ENCODE measurements around the gene KCNIP1.

Gene KCNIP1

GRCh38 chr5:170483701-170484458, 19.9 kb upstream of the KCNIP1 start:
- DNase-seq (ENCODE audit: low spot score) = no peak

GRCh38 chr5:170484459-170484831, 19.4 kb upstream of the KCNIP1 start:
- DNase-seq (ENCODE audit: low spot score) = no peak

GRCh38 chr5:170484847-170485615, 18.8 kb upstream of the KCNIP1 start:
- DNase-seq (ENCODE audit: low spot score) = no peak

GRCh38 chr5:170485616-170485911, 18.3 kb upstream of the KCNIP1 start:
- no peak for DNase-seq (ENCODE audit: low spot score)

- DNase-seq (ENCODE audit: low spot score) = peak; percentile 32
These were observed 17.4 kb upstream of the KCNIP1 start for GRCh38 chr5:170486371-170486770.

- DNase-seq (ENCODE audit: low spot score) = no peak
These were observed 15.2 kb upstream of the KCNIP1 start for GRCh38 chr5:170488570-170488969.

GRCh38 chr5:170489199-170489598, 14.6 kb upstream of the KCNIP1 start:
- no peak for DNase-seq (ENCODE audit: low spot score)

GRCh38 chr5:170490381-170490780, 13.4 kb upstream of the KCNIP1 start:
- DNase-seq (ENCODE audit: low spot score) = no peak

- DNase-seq (ENCODE audit: low spot score) = peak; percentile 92
These were observed 12.3 kb upstream of the KCNIP1 start for GRCh38 chr5:170491479-170491878.

GRCh38 chr5:170493028-170493820, 10.6 kb upstream of the KCNIP1 start:
- no peak for DNase-seq (ENCODE audit: low spot score)

GRCh38 chr5:170494041-170494440, 9.8 kb upstream of the KCNIP1 start:
- no peak for DNase-seq (ENCODE audit: low spot score)

- no peak for DNase-seq (ENCODE audit: low spot score)
These were observed 7.8 kb upstream of the KCNIP1 start for GRCh38 chr5:170495825-170496661.

- DNase-seq (ENCODE audit: low spot score) = no peak
These were observed 7.2 kb upstream of the KCNIP1 start for GRCh38 chr5:170496662-170497028.

- DNase-seq (ENCODE audit: low spot score) = no peak
These were observed 6.3 kb upstream of the KCNIP1 start for GRCh38 chr5:170497311-170498038.

- no peak for DNase-seq (ENCODE audit: low spot score)
These were observed 4.9 kb upstream of the KCNIP1 start for GRCh38 chr5:170498811-170499351.

- no peak for DNase-seq (ENCODE audit: low spot score)
These were observed 4.2 kb upstream of the KCNIP1 start for GRCh38 chr5:170499621-170500020.

GRCh38 chr5:170501361-170501760, 2.5 kb upstream of the KCNIP1 start:
- no peak for DNase-seq (ENCODE audit: low spot score)

- no peak for DNase-seq (ENCODE audit: low spot score)
These were observed 1.9 kb upstream of the KCNIP1 start for GRCh38 chr5:170501931-170502330.

GRCh38 chr5:170504616-170505266, 921 bp downstream of the KCNIP1 start:
- no peak for DNase-seq (ENCODE audit: low spot score)

GRCh38 chr5:170508036-170508435, 4.2 kb downstream of the KCNIP1 start:
- no peak for DNase-seq (ENCODE audit: low spot score)
